ENCODE measurements around the gene PRSS8.
"Not testable (repeated sequence)": the region's sequence is repeated elsewhere in the genome, so short reads cannot be mapped to it uniquely, and the experiment has no call there.

Gene PRSS8

DNA sequence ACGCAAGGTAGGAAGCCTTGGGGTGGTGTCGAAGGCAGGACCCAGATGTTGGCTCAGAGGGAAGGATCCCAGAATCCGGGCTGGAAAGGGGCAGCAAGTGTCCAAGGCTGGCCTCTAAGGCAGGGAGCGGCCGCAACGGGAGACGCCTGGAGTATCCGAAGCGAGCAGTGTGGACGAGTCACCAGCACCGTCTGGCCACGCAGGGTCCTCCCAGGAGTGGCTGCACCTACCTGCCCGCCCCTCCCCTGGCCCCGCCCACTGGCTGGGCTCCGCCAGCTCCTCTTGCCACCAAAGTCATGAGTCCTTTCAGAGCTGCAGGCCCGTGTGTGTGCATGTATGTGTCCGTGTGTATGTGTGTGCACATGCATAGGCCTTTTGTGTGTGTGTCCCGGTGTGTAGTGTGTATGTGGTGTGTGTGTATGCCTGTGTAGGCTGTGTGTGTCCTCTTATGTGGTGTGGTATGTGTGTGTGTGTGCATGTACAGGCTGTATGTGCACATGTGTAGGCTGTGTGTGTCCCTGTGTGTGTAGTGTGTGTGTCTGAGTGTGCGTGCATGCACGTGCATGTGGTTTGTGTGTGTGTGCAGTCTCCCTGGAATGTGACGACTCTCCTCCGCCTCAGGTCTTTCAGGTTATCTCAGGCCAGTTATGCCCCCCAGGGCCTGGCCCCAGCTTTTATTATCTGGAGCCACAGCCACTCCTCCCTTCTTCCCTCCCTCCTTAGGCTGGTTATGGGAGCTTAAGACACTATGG is at the start of gene PRSS8:
Gene PRSS8 (minus strand): TSS at position 193 of the 752 bp plus-strand sequence. CDS start 229 bp downstream, outside the sequence.
- no peak for TF ChIP-seq JUND (IDR thresholded peaks at IDR 0.05; ENCODE audit: low read depth)
- in situ Hi-C loops (cut with HindIII; ENCODE audit: low pct_unique_long_range_greater_than_20kb, low sequenced_read_pairs), result no loop called here
- DNase-seq (ENCODE audit: low read depth in 1 of 2, low spot score in 1 of 2), result peak; percentile 90 to 93

DNA sequence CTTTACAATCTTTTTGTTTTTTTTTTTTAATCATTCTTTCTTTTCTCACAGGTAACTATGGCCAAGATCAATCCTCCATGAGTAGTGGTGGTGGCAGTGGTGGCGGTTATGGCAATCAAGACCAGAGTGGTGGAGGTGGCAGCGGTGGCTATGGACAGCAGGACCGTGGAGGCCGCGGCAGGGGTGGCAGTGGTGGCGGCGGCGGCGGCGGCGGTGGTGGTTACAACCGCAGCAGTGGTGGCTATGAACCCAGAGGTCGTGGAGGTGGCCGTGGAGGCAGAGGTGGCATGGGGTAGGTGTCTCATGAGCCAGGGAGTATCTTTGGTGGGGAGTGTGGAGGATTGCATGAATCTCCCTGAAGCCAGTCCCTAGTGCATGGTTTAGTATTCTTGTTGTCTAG is 49.4 kb upstream of the PRSS8 start:
- DNase-seq (ENCODE audit: low read depth in 1 of 2, low spot score in 1 of 2), result no peak
- TF ChIP-seq JUND (IDR thresholded peaks at IDR 0.05; ENCODE audit: low read depth), result no peak
- in situ Hi-C loops (cut with HindIII; ENCODE audit: low pct_unique_long_range_greater_than_20kb, low sequenced_read_pairs), result no loop called here

DNA sequence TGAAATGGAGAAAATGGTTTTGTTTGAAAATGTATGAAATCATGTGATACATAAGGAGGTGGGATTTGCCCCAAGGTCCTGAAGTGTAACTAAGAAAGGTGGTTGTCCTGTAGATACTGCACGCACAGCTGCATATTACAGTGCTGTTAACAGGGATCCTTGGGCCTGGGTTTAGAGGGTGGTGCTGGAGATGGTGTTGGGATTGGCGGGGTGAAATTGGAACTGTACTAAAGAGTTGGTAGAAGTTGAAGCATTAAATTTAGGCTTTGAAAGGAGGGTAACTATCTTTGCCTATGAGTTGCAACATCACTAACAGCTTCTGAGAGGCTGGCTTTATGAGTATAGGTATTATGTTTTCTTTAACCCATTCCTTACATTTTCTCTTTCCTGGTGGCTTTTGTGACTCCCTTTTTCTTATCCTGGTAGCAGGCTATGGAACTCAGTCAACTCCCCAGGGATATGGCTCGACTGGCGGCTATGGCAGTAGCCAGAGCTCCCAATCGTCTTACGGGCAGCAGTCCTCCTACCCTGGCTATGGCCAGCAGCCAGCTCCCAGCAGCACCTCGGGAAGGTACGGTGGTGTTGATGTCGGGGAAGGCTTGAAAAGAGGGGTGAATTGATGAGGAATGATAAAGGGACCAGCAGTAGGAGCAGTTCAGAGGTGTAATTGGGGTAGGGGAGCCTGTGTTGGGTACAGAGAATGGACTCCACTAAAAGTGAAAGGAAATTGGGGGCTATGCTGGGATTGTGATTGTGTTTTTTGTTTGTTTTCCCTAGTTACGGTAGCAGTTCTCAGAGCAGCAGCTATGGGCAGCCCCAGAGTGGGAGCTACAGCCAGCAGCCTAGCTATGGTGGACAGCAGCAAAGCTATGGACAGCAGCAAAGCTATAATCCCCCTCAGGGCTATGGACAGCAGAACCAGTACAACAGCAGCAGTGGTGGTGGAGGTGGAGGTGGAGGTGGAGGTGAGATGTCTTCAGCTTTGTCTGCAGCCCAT is 48.2 kb upstream of the PRSS8 start:
- TF ChIP-seq JUND (IDR thresholded peaks at IDR 0.05; ENCODE audit: low read depth), result no peak
- in situ Hi-C loops (cut with HindIII; ENCODE audit: low pct_unique_long_range_greater_than_20kb, low sequenced_read_pairs), result no loop called here
- DNase-seq (ENCODE audit: low read depth in 1 of 2, low spot score in 1 of 2), result no peak

DNA sequence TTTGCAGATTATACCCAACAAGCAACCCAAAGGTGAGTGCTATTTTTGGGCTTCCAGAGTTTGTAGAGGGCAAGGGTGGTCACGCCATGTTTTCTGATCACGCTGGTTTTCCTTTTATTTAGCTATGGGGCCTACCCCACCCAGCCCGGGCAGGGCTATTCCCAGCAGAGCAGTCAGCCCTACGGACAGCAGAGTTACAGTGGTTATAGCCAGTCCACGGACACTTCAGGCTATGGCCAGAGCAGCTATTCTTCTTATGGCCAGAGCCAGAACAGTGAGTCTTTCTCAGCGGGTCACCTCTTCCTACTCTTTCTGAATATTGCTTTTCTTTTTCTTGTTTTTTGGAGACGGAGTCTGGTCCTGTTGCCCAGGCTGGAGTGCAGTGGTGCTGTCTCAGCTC is 46.9 kb upstream of the PRSS8 start:
- TF ChIP-seq JUND (IDR thresholded peaks at IDR 0.05; ENCODE audit: low read depth), result no peak
- in situ Hi-C loops (cut with HindIII; ENCODE audit: low pct_unique_long_range_greater_than_20kb, low sequenced_read_pairs), result no loop called here
- no peak for DNase-seq (ENCODE audit: low read depth in 1 of 2, low spot score in 1 of 2)

DNA sequence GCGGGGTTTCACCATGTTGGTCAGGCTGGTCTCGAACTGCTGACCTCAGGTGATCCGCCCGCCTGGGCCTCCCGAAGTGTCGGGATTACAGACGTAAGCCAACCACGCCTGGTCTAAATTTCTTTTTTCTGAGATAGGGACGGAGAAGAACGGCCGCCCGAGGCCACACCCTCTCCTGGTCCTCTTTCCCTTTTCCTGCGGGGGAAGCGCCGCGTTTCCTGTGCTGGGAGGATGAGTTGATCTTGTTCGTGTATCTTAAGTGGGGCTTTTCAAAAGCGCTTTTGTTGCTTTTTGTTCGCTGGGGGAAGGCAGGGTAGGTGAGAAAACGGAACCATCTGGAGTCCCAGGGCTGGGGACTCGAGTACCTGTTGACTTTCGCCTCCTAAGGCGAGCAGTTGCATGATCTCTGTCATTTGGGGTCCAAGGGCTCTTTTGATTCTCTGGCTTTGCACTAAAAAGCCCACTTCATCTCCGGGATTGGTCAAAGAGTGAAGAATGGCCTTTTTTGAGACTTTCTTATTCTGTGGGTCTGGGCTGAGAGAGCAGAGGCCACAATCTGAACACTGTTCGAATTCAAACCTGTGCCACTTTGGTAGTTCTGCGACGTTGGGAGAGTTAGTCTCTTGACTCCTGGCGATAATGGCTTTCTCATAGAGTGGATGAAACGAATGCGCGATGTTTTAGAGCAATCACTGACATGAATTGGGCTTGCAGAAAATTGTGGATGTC is 45.7 kb upstream of the PRSS8 start:
- TF ChIP-seq JUND (IDR thresholded peaks at IDR 0.05; ENCODE audit: low read depth), result no peak
- DNase-seq (ENCODE audit: low read depth in 1 of 2, low spot score in 1 of 2), result no peak
- in situ Hi-C loops (cut with HindIII; ENCODE audit: low pct_unique_long_range_greater_than_20kb, low sequenced_read_pairs), result no loop called here

DNA sequence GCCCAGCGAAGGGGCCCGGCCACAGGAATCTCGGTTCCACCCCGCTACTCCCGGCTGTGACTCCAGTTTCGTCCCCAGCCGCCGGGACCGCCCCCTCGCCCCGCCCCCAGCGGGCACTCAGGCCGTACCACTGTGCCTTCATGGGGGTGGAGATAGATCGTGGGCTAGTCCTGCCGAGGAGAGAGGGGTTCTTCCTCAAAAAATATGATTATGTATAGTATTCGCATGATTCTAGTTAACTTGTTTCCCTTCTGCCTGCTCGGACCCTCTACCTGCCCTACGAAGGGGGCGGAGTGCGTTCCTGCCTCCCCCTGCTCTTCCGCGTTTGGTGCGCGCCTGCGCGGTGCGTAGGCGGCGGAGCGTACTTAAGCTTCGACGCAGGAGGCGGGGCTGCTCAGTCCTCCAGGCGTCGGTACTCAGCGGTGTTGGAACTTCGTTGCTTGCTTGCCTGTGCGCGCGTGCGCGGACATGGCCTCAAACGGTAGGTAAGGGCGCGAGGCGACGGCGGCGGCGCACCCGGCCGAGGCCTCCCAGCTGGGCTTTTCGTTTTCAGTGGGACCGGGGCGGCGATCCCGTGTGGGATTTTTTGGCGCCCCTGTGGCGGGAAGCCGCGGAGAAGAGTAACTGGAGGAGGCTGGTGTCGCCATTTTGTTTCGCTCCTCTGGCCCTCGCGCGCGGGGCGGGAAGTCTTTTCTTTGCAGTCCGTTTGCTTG is 44.4 kb upstream of the PRSS8 start, which contains the start of gene FUS:
Gene FUS (plus strand): TSS at position 393 of the 713 bp plus-strand sequence. CDS start 76 bp downstream, at position 469.
- in situ Hi-C loops (cut with HindIII; ENCODE audit: low pct_unique_long_range_greater_than_20kb, low sequenced_read_pairs), result no loop called here
- DNase-seq (ENCODE audit: low read depth in 1 of 2, low spot score in 1 of 2), result peak; percentile 91 to 93

DNA sequence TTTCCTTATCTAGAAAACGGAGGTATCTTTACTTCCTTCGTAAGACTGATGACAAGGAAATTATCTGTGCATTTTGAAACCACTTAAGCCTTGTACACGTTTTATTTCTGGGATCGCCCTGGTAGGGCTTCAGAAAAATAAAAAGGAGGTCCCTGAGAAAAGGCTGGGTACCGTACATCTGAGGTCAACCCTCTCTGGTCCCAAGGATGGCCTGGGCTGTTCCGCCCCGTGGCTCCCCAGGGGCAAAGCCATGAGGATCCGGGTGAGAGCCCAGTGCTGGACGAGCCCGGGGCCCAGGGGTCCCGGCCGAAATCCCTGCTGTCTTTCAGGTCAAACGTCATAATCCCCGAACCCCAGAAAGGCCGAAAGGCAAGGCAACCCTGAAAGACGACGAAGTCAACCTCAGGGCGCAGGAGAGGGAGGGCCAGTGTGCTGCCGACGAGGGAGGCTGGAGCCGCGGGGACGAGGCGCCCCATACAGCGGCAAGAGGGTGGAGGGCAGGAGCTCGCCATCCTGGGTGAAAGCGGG is 43.8 kb upstream of the PRSS8 start:
- TF ChIP-seq JUND (IDR thresholded peaks at IDR 0.05; ENCODE audit: low read depth), result no peak
- DNase-seq (ENCODE audit: low read depth in 1 of 2, low spot score in 1 of 2), result no peak
- in situ Hi-C loops (cut with HindIII; ENCODE audit: low pct_unique_long_range_greater_than_20kb, low sequenced_read_pairs), result no loop called here

More for the DNA sequence above, 44.4 kb upstream of the PRSS8 start, which contains the start of gene FUS:
- peak; percentile 57 for TF ChIP-seq JUND (IDR thresholded peaks at IDR 0.05; ENCODE audit: low read depth)

DNA sequence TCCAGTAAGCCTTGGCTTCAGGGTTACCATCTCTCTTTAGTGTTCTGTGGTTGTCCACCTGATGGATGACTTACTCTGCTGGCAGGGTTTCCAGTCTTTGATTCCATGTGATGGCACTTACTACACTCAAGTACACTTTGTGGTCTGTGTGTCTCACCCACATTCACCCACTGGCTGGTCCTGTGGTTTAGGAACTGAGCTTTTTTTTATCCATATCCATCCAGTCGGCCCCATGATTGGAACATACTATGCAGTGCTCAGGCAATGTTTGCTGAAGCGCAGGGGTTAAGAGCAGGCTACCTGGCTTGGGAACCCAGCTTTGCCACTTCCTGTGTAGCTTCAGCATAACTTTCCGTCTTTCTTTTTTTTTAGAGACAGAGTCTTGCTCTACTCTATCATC is 41.6 kb upstream of the PRSS8 start:
- DNase-seq (ENCODE audit: low read depth in 1 of 2, low spot score in 1 of 2), result no peak
- no peak for TF ChIP-seq JUND (IDR thresholded peaks at IDR 0.05; ENCODE audit: low read depth)
- in situ Hi-C loops (cut with HindIII; ENCODE audit: low pct_unique_long_range_greater_than_20kb, low sequenced_read_pairs), result no loop called here

DNA sequence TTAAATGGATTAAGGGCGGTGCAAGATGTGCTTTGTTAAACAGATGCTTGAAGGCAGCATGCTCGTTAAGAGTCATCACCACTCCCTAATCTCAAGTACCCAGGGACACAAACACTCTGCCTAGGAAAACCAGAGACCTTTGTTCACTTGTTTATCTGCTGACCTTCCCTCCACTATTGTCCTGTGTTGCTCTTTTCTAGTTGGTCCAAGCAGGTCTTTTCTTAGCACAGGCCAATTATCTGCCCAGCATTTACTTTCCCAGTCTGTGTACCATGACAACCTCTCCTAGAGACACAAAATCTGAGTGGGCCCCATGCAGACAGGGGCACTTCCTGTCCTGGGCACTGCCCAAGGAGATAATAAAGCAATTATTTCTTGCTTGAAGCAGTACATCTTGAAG is 34.5 kb upstream of the PRSS8 start:
- in situ Hi-C loops (cut with HindIII; ENCODE audit: low pct_unique_long_range_greater_than_20kb, low sequenced_read_pairs); DNase-seq (ENCODE audit: low read depth in 1 of 2, low spot score in 1 of 2): not testable (repeated sequence)

DNA sequence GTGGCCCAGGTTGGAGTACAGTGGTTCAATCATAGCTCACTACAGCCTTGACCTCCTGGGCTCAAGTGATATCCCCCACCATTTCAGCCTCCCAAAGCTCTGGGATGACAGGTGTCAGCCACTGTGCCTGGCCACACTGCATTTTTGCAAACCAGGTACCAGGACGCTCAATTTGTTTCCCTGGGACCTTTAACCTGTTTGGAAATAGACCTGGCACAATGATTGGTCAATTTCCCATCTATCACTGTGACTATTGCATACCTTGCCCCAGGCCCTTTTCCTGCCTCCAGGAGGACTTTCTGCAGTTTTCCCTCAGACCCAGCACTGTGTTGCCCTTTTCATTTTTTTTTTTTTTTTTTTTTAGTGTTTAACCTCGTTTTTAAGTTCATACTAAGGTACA is 33.3 kb upstream of the PRSS8 start:
- TF ChIP-seq JUND (IDR thresholded peaks at IDR 0.05; ENCODE audit: low read depth), result no peak
- in situ Hi-C loops (cut with HindIII; ENCODE audit: low pct_unique_long_range_greater_than_20kb, low sequenced_read_pairs), result no loop called here
- peak in 1 of 2 experiments; percentile 75 for DNase-seq (ENCODE audit: low read depth in 1 of 2, low spot score in 1 of 2)

DNA sequence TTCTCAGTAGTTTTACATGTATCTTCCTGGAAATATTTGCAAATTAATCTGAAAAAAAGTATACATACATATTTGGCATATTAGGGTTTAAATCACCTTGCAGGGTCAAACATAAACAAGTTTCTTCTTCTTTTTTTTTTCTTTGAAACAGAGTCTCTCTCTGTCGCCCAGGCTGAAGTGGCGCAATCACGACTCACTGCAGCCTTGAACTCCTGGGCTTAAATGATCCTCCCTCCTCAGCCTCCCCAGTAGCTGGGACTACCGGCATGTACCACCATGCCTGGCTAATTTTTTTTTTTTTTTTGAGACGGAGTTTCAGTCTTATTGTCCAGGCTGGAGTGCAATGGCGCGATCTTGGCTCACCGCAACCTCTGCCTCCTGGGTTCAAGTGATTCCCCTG is 31.8 kb upstream of the PRSS8 start:
- DNase-seq (ENCODE audit: low read depth in 1 of 2, low spot score in 1 of 2), result no peak
- no peak for TF ChIP-seq JUND (IDR thresholded peaks at IDR 0.05; ENCODE audit: low read depth)
- in situ Hi-C loops (cut with HindIII; ENCODE audit: low pct_unique_long_range_greater_than_20kb, low sequenced_read_pairs), result no loop called here

All from T47D (cell line).